Colonic mucosa (tissue), 4 donors: ENCODE measurements around the gene GRID1. TPM values are rescaled to one million over a fixed set of nuclear protein-coding genes. Genes with fewer than 3 reads are reported as not detected.

Experiments
- DNase-seq: peaks from one replicate; pipeline ENCODE4 v3.0.0-alpha.2; 2020
- H3K27ac ChIP-seq: fragments of 200-600 bp; one replicate; pipeline ENCODE4 v1.8.0; 2021
- H3K27me3 ChIP-seq: fragments of 200-600 bp; one replicate; pipeline ENCODE4 v1.8.0; 2021
- H3K36me3 ChIP-seq: fragments of 200-600 bp; one replicate; pipeline ENCODE4 v1.8.0; 2021
- H3K4me1 ChIP-seq: fragments of 200-600 bp; one replicate; pipeline ENCODE4 v1.8.0; 2021; ENCODE audit warnings: mild to moderate bottlenecking
- H3K4me3 ChIP-seq: fragments of 200-600 bp; one replicate; pipeline ENCODE4 v1.8.0; 2021
- H3K9ac ChIP-seq, 2 donors: one replicate each; pipeline ENCODE4 v1.7.0; 2013; ENCODE audit warnings: control low read depth in 2 of 2, low read depth in 2 of 2, low read length in 2 of 2
- H3K9me3 ChIP-seq: fragments of 200-600 bp; one replicate; pipeline ENCODE4 v1.8.0; 2021
- intact Hi-C: fragments of 100-400 bp; cut with DNase I; formaldehyde crosslinking; loops from one replicate; pipeline ENCODE4 v1.14.1; 2022
- total RNA-seq, 2 donors: library from RNA; stranded (reverse); fragmentation: NEBNext Ultra II Directional in 1 of 2; extraction: Animal tissue kit (Norgen Biotek cat#: 25700) in 1 of 2; gene quantifications; one replicate each; pipeline ENCODE4 v1.2.1, GENCODE V29; 2021
- TF ChIP-seq, protein P1 (sequence below): fragments of 200-600 bp; IDR thresholded peaks from one replicate; pipeline ENCODE4 v1.8.0; 2022; ENCODE audit warnings: antibody characterized with exemption, mild to moderate bottlenecking
- donor health status: healthy.
- donor health status: DM: no; HTN: no; CAD: no.
- donor health status: DM: no; HTN: no; CAD: no.

GRID1 gene
- total RNA-seq, 2 donors from 2014 or later: 0.30 to 0.37 TPM

DNA sequence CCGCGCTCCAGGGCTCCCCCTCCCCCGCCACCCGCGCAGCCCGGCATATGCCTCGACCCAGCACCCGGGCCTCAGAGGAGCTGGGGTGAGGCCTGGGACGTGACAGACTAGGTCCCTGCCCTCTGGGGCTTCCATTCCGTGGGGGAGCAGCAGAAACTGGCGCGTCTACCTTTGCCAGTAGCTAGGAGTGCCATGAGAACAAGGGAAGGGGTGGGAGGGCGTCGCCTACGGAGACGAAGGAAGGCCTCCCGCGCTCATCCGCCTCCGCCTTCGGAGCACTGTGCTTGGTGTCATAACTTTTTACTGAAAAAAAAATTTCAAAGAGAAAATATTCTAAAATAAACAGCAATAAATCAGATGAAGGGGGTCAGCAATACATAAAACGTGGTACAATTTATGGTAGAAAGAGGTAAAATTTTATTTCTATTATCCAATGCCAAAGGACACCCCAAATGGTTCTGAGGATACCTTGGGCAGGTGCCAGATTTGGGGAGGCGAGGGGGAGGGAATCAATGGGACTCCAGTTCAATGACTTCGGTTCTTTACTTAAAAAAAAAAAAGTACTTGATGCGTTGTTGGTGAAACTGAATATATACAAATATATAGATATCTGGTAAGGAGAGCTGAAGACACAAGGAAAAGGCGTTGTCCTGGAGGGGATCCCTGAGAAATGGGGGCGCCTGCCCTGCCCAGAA is 35.1 kb upstream of the GRID1 start:
- Histone ChIP-seq H3K9me3 (no peaks in the 10 kb centered on the region), H3K27me3 (no peaks in the 10 kb centered on the region), H3K36me3 (no peaks in the 10 kb centered on the region), H3K4me1 (no peaks in the 10 kb centered on the region), H3K4me3 (peak overlapping the region; percentile 59), H3K27ac (peak overlapping the region; percentile 81), H3K9ac (peak overlapping the region; percentile 55 to 68)
- no peak for DNase-seq
- intact Hi-C loops: loop anchor here (5.0 kb wide), 1 partner anchor 116 kb away; no protein-coding TSS in a partner anchor
- TF ChIP-seq, protein P1, sequence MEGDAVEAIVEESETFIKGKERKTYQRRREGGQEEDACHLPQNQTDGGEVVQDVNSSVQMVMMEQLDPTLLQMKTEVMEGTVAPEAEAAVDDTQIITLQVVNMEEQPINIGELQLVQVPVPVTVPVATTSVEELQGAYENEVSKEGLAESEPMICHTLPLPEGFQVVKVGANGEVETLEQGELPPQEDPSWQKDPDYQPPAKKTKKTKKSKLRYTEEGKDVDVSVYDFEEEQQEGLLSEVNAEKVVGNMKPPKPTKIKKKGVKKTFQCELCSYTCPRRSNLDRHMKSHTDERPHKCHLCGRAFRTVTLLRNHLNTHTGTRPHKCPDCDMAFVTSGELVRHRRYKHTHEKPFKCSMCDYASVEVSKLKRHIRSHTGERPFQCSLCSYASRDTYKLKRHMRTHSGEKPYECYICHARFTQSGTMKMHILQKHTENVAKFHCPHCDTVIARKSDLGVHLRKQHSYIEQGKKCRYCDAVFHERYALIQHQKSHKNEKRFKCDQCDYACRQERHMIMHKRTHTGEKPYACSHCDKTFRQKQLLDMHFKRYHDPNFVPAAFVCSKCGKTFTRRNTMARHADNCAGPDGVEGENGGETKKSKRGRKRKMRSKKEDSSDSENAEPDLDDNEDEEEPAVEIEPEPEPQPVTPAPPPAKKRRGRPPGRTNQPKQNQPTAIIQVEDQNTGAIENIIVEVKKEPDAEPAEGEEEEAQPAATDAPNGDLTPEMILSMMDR: no peak

DNA sequence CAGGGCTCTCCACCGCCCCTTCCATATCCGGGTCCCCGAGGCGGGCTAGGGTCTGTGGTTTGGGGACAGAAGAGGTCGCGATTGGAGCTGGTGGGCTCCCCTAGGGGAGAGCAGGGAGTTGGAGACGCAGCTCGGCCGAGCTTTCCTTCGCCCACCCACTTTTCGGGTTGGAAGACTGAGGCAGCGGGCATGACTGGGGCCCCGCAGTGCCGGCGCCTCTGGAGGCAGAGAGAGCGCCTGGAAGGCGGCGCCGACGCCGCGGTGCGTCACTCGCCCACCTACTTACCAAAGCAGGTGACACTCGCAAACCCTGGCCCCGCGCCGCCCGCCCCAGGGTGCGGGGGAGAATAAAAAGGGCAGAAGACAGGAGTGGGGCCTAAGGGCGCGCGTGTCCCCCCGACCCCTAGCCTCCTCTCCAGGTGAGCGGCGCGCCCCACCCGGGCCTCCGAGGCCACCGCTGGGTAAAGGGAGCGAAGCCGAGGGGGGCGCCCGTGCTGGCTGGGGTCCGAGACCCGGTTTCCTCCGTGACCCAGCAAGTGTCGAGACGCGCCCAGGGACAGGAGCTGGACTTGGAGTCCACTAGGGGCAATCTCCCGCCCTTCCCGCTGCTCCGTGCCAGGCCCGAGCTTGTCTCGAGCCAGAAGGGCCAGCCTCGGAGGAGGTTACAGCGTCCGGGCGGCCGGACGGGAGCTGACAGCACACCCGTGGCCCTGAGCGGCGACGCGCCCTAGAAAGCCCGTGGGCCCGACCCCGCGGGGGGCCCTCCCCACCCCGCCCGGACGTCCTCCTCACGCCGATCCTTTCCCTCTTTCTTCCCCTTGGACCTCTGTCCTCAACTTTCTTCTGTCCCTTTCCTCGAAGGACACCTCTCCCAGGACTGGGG is 34.4 kb upstream of the GRID1 start:
- peak overlapping the region; percentile 68 to 70 for H3K9ac ChIP-seq
- H3K36me3 ChIP-seq: no peaks in the 10 kb centered on the region
- TF ChIP-seq, protein P1: no peak
- H3K9me3 ChIP-seq: no peaks in the 10 kb centered on the region
- H3K4me3 ChIP-seq: peak overlapping the region; percentile 59
- H3K27ac ChIP-seq: peak overlapping the region; percentile 81
- intact Hi-C loops: loop anchor here (5.0 kb wide), 1 partner anchor 116 kb away; no protein-coding TSS in a partner anchor
- H3K4me1 ChIP-seq: no peaks in the 10 kb centered on the region
- no peaks in the 10 kb centered on the region for H3K27me3 ChIP-seq
- peak; percentile 52 for DNase-seq

DNA sequence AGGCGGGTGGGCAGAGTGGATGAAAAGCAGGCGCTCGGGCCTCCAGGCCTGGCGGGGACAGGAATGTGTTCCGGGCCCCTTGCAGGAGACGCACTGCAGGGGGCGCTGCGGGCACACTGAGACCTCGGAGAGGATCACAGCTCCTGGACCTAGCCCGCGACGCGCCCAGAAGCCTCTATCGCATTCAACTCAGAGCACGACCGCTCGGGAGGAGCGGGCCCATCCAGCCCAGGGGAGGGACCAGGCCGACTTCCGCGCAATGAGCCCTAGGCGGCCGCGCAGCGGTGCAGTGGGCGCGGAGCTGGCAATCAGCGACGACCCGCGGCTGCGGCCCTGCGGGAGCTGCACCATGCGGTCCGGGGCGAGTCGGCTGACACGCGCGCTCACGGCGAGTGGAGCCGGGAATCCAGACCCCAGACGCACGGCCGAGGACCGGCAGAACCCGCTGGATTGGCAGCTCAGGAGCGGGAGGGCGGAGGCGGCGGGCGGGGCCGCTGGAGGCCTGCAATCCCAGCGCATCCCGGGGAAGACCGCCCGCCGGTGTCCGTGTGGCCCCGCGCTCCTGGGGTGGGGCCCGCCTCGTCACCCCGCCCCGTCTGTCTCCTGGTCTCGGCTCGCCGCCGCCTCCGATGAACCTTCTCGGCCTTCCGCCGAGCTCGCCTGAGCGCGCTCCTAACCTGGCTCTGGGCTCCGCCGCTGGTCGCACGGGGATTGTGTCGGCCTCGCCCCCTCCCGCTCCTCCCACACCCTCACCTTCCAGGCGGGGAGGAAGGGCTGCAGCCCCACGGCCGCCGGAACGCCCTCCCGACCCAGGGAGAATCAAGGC is 33.5 kb upstream of the GRID1 start:
- intact Hi-C loops: loop anchor here (1.0 to 5.0 kb wide), 2 partner anchors 117 to 186 kb away; no protein-coding TSS in a partner anchor
- TF ChIP-seq, protein P1: peak; percentile 97
- Histone ChIP-seq H3K36me3 (no peaks in the 10 kb centered on the region), H3K27me3 (no peaks in the 10 kb centered on the region), H3K4me3 (peak overlapping the region; percentile 59), H3K9ac (peak overlapping the region; percentile 68 to 70), H3K4me1 (no peaks in the 10 kb centered on the region), H3K9me3 (no peaks in the 10 kb centered on the region), H3K27ac (peak overlapping the region; percentile 81)
- DNase-seq: peak; percentile 98

DNA sequence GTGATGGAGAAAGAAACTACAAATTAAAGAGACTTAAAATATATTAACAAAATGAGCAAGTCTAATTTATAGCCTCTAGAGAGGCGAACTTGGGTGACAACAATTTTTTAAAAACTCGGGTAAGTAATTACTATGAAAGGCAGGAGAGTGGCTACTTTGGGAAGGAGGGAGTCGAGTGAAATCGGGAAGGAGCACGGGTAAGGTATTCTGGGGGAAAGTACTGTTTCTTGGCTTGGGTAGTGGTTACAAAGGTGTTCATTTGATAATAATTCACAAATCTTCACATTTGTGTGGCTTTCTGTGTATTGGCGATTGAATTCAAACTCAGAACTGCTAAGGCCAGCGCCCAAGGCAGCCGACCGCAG is 32.9 kb upstream of the GRID1 start:
- DNase-seq: no peak
- Histone ChIP-seq H3K4me3 (no peak overlapping the region), H3K27me3 (no peaks in the 10 kb centered on the region), H3K36me3 (no peaks in the 10 kb centered on the region), H3K9me3 (no peaks in the 10 kb centered on the region), H3K4me1 (no peaks in the 10 kb centered on the region), H3K27ac (peak overlapping the region; percentile 81), H3K9ac (peak overlapping the region in 1 of 2 donors; percentile 19)
- intact Hi-C loops: loop anchor here (1.0 kb wide), 1 partner anchor 187 kb away; no protein-coding TSS in a partner anchor
- TF ChIP-seq, protein P1: no peak

DNA sequence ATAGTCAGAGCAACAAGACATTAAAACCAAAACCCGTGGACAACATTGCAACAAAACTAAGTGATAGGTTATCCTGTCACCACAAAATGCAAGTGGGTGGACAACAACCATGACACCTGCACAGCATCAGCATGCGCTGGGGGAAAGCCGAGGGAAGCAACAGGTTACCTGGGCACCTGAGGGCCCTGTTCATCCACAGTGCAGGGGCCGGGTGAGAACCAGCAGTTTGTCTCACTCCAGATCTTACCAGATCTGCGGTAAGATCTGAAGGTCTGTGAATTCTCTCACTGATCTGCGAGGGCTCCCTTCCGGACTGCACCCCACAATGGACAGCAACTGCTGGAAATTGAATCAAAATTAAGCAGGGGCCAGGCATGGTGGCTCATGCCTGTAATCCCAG is 30.5 kb upstream of the GRID1 start:
- intact Hi-C loops: no loop called here
- H3K27me3 ChIP-seq: no peaks in the 10 kb centered on the region
- H3K4me3 ChIP-seq: no peak overlapping the region
- H3K27ac ChIP-seq: no peak overlapping the region
- H3K9me3 ChIP-seq: no peaks in the 10 kb centered on the region
- H3K9ac ChIP-seq: no peak overlapping the region
- no peak for DNase-seq
- TF ChIP-seq, protein P1: no peak
- H3K36me3 ChIP-seq: no peaks in the 10 kb centered on the region
- H3K4me1 ChIP-seq: no peaks in the 10 kb centered on the region
